HG02884 (cell line): Measurements from ENCODE around the gene FNDC3A.
"Not testable (repeated sequence)": the region's sequence is repeated elsewhere in the genome, so short reads cannot be mapped to it uniquely, and the experiment has no call there.

Experiments used
- ATAC-seq: cut with Tn5 transposase; IDR thresholded peaks from one replicate; pipeline ENCODE4 v1.9.1; 2021; ENCODE audit warnings: mild to moderate bottlenecking, moderate library complexity; ENCODE audit not compliant: unreplicated experiment

Gene FNDC3A

DNA sequence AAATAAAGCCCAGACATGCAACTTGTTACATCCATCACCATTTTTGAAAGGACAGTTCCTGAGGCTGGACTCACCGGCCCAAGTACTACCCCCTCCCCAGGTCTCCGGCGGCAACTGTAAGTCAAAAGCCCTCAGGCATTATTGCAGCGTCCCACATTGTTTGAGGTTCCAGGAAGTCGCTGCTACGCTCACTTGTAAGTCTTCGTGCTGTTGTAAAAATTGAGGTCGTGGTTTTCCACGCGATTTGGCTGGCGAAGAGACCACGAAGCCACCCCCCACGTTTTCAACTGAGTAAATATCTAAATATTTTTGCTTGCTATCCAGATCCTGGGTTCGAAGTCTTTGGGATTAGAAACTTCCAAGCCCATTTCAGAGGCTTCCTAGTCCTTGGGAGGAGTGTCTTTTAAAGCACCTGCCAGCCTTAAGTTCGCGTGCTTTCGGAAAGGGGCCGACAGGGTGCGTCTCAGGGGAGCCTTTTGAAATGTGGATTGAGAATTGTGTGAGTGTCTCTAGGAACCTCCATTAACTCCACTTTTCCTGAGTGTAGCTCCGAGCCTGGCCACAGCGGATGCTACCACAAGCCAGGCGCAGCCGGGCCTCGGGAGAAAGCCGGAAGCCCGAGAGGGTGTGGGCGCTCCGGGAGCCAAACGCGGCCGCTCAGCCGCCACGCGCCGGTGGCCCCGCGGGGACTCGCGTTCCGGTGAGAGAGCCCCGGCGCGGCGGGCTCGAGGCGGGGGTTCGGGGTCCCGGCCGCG, 434 bp upstream of the FNDC3A start:
- ATAC-seq, result peak; percentile 20

DNA sequence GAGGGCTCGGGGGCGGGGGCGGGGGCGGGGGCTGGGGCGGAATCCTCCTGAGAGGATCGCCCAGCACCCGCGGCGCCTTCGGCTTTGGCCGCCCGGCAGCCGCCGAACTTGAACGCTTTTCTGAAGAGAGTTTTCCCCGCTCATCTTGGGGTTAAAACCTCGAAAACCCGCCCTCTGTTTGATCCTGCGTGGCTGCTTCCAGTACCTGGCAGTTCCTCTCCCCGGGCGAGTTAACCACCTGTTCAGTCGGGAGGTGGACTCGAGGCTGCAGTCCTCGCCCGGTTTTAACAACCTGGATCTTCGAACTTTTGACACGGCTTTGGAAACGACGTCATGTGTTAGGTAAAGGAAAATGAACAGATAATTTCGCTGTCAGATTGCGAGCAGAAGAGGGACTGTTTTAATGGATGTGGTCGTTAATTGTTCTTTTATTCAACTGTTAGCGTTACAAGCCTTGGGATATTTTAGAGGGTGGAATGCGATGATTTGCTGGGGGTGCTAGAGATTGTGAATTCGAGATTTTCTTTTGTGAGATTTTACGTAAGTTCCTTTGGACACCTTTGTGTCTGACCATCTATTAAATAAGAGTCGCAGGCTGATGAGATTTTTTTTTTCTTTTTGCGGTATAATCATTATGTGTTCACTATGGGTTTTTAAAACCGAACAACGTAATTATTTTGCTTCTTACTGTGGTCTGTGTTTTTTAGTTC, 1.0 kb downstream of the FNDC3A start:
- peak; percentile 4 for ATAC-seq

DNA sequence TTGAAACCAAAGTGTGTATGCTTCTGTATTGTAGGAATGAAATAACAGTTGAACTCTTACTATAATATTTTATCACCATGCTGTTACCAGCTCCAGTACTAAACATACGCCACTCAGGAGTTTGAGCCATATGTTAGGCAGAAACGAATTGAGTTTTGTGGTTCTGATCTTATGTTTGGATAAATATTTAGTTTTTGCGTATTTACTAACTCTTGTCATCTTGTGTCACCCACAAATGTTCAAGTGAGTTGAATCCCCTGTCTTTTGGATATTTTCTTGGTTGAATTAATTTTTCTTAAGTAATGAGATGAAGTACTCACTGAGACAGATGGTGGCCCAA, 1.5 kb downstream of the FNDC3A start:
- no peak for ATAC-seq

DNA sequence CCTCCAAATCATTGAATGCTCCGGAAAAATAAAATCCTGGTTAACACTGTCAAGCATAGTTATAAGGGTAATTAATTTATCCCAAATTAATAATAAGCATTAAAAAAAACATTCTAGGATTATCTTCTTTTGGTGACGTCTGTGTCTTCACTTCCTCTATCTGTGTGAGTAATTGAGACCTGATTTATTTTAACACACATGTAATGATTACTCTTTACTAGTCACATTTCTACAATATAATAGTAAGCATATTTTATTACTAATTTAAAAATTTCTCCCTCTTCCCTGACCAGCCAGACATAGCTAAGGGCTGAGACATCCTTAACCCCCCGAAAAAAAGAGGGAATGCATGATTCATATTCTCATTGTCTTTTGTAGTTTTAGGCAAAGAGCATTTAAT, 2.3 kb downstream of the FNDC3A start:
- ATAC-seq, result no peak

DNA sequence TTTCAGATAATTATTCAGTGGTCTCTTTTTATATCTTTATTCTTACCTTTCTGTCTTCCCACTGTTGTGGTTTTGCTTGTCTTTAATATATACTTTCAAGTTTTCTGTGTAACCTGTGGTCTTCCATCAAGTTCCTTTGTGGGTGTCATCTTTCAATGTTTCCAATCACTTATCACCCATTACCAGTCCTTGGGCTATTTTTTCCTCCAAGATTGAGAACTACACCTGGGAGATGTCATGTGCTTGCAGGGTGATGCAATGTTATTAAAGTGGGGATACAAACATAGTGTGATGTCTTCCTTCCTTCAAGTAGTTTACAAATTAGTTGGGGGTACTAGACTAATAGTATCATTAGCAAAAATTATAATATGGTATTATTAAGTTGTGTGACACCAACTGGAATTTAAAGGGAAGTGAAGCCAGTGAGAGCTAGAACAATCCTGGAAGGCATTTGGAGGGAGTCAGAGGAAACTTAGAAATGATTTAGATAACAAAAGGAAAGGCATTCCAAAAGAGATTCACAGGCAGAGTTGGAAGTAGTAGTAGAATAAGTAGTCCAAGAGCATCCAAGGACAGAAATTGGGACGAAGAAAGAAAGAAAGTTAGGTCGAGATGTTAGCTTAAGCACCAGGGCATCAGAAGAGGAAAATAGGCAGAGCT, 3.4 kb downstream of the FNDC3A start:
- no peak for ATAC-seq

DNA sequence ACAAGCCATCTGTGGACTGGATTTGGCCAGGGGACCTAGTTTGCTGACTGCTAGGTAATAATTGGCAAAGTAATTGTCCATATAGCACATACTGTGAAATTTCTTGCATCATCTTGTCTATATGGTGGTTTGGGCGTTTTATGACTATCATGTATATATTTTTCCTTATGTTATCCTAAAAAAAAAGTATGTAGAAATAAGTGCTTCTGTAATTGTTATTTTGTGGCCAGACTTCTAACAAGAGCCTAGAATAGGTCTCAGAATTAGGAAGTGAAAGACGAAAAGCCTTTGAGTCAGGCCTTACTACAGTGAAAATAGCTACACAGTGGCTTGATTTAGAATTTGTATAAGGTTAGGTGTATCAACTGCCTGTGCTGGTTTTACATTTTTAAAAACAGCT, 4.2 kb downstream of the FNDC3A start:
- peak; percentile 40 for ATAC-seq

DNA sequence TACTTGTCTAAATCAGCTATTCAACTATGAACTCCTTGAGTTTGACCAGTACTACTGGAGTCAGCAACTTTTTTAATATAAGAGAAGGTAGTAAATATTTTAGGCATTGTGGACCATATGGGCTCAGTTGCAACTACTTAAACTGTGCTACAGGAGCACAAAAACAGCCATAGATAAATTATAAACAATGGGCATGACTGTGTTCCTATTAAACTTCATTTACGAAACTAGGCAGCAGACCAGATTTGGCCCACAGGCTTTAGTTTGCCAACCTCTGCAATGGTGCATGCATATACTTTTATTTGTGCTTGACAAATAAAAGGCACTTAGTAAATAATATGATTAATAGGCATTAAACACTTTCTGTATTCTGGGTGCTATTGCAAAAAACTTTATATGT, 7.6 kb downstream of the FNDC3A start:
- ATAC-seq, result no peak

DNA sequence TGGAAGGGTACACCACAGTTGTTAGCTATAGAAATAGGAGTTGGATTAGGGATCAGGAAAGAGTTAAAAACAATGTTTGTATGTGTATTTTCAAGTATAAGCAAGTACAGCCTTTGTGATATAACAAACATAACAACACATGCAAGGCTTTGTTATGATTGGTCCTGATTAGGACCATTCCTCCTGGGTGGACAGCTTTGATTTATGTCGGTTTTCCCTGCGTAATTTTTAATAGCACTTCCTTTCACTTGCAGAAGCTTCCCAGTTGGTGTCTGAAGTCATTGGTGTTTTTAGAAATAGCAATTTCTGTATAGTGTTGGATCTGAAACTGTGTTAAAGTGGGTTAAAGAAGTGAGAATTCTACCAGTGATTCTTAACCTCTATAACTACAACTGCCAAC, 10.0 kb downstream of the FNDC3A start:
- no peak for ATAC-seq

DNA sequence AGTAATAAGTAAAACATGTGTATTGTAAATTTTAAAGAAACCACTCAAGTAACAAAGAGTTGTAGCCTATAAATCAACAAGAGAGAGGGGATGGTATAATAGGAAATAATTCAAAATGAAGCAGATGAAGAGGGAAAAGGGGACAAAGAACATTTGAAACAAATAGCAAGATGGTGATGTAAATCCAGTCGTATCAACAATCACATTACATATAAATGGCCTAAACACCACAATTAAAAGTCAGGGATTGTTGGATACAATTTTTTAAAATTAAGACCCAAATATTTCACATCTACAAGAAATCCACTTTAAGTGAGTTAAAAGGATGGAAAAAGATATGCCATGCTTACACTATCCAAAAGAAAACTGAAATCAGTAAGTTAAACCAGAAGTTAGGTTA, 15.2 kb downstream of the FNDC3A start:
- no peak for ATAC-seq

DNA sequence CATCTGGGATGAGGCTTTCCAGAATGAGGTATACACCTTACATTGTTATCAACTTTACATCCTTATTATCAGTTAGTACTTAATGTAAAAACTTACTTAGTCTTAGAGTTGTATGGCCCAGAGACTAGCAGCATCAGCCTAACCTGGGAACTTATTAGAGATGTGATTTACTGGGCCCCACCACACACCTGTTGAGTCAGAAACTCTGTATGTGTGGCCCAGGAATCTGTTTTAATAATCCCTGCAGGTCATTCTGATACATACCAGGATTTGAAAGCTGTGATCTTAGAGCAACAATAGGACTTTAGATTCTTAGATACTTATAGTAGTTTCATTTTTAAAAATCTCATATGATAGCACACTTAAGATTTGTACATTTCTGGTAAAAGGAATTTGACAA, 17.4 kb downstream of the FNDC3A start:
- no peak for ATAC-seq

DNA sequence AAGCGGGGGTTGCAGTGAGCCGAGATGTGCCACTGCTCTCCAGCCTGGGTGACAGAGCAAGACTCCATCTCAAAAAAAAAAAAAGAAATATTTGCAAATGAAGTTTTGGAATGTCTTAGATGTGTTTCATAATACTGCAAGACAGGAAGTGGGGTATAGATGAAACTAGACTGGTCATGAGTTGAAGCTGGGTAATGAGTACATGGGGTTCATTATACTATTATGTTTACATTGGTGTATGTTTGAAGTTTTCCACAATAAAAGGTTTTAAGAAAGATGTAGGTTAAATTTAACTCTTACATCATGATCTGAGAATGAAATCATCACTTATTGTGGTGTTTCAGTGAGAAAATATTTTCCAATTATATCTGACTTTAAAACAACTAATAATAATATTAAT, 19.0 kb downstream of the FNDC3A start:
- no peak for ATAC-seq

DNA sequence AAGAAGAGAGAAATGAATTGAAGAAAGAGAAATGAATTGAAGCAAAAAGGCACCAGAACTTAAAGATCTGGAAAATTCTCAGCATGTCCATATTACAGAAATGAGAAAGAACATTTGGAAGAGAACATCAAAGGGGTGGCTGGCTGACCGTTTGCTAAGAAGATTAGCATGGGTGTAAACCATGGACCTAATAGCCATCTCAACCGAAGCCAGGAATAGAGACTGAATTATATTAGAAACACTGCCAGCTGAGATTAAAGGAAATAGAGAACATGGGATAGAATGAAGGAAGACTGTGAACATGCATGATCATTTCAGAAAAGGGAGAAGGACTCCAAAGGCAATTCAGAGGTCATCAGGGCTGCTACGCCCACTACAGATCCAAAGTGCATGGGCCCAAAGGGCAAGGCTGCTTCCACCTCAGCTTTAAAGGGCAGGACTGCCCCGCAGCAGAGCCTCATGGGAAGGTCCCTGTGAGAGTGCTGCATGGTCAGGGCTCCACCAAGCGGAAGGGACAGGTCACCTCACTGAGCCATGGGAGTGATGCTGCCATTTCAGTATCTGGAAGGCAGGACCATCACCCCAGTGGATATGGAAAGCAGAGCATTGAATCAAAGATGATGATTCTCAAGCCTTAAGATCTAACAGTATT, 23.1 kb downstream of the FNDC3A start:
- no peak for ATAC-seq

DNA sequence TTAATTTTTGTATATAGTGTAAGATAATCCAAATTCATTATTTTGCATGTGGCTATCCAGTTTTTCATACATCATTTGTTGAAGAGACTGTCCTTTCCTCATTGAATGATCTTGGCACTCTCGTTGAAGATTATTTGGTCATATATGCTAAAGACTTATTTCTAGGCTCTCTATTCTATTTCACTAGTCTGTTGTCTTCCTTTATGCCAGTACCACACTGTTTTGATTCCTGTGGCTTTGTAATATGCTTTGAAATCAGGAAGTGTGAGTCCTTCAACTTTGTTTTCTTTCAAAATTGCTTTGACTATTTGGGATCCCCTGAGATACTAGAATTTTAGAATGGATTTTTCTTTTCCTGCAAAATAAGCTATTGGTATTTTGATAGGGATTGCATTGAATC, 24.5 kb downstream of the FNDC3A start:
- no peak for ATAC-seq

DNA sequence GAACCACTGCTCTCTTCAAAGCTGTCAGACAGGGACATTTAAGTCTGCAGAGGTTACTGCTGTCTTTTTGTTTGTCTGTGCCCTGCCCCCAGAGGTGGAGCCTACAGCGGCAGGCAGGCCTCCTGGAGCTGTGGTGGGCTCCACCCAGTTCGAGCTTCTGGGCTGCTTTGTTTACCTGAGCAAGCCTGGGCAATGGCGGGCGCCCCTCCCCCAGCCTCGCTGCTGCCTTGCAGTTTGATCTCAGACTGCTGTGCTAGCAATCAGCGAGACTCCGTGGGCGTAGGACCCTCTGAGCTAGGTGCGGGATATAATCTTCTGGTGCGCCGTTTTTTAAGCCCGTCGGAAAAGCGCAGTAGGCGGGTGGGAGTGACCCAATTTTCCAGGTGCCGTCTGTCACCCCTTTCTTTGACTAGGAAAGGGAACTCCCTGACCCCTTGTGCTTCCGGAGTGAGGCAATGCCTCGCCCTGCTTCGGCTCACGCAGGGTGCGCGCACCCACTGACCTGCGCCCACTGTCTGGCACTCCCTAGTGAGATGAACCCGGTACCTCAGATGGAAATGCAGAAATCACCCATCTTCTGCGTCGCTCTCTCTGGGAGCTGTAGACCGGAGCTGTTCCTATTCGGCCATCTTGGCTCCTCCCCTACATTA, 43.4 kb downstream of the FNDC3A start:
- ATAC-seq, result not testable (repeated sequence)

DNA sequence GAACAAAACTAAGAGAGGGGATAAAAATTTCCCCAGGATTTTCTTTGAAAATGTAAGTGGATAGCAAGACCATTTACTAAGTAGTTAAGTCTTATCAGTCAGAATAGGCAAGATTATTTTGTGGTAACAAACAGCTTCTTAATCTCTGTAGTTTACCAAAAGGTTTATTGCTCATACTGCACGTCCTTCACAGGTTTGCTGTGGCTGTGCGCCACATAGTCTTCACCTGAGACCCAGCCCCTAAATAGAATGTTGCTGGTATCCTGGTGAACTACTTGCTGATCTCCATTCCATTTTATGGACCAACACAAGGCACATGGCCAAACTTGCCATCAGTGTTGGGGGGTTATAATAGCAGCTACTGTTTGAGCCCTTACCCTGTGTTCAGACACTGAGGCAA, 44.6 kb downstream of the FNDC3A start:
- ATAC-seq, result no peak

DNA sequence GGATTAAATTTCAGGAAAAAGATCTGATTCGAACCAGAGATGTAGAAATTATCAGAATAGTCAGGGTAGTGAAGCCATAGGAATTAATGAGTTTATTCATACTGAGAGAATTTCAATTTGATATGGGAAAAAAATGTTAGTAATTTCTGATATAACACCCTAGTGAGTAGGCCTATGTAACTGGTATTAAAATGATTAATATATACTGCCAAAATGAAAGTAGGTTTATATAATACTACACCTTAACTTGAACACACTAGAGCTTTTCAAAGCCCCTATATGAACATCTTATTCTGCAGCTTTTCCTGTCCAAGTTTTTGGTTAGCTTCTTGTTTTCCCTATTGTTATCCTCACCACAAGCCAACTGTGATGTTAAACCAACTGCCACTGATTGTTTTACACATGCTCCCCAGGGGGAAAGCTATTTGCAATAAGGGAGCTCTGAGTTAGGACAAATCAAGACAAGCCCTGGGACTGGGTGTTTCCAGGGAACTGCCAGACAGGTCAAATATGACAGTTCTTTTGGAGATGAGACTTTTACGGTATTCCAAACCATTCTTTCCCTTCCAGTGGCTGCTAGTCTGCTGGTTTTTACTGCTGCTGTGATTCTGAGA, 45.3 kb downstream of the FNDC3A start:
- ATAC-seq, result no peak

DNA sequence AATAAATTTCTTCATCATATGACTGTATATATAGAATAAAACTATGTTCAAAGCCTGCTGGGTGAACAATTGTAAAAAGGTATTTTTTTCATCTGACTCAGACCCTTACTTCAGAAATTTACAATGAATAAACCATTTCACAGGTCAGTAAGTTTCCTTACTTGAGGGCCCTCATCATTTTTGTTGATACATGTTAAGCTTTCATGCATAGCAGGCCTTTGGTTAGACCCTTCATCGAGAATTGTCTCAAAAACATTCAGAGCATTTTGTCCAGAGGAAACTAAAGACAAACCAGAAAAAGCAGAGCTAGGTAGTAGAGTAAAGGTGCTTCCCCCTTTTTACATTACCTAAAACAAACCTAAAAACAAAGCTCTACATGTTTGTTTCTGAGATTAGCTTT, 46.2 kb downstream of the FNDC3A start:
- ATAC-seq, result no peak

DNA sequence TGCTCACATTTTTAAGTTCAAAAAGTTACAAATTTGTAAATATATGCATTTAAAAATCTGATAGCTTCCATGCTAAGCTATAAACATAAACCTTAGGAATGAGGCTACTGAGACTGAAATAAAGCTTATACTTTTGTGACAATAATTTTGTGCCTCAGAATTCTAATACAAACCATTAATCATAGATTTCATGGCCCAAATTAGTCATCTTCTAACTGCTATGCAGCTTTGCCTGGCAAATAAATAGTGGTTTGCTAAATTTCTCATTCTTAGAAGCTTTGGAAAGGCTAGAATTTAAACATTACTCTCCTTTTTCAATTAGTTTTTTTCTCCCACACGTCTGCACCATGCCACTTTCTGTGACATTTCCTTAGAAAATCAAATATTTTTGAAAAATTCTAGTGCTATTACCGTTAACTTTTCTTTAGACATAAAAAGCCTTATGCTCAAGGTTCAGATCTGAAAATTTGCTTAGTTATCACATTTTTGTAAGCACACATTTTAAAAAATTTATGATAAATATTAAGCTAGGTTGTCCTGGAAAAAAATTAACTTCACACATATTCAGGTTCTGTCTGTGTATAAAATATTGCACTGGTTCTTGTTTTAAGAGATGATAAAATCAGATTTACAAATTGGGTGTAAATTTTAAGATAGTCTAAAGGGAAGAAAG, 46.9 kb downstream of the FNDC3A start:
- ATAC-seq, result no peak

DNA sequence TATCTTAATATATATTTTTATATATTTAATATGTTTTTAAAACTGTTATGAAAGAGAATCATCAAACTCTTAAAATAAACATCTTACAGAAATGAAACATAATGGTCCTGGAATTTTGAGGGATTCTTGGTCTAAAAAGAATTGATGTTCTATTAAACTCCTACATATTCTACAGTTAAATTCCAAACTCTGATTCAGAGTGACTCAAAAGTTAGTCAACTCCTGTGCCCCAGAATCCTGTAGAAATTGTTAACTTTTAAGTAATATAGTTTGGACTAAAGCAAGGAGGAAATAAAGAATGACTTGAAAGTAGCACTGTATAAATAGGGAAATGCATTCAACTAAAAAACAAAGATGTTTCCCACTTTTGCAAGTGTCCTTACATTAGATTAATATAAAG, 47.7 kb downstream of the FNDC3A start:
- ATAC-seq, result no peak

DNA sequence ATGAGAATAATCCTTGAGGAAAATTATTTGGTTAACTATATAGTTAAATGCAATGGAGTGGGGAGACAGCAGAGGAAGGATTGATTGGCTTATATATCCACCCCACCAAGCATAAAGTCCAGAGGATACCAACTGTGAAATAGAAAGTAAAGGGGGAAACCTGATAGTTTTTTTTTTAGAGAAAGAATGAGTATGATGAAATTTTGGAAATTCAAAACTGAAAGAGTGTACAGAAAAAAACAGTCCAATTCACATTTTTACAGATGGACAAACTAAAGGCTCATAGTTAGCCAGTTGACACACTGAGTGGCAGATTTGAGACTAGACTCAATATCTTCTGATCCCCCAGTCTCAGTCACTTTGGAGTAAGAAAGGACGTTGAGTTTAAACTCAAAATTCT, 51.1 kb downstream of the FNDC3A start:
- ATAC-seq, result no peak
